Activated naive CD8-positive, alpha-beta T cell treated with anti-CD3 and anti-CD28 coated beads, Interleukin-2, amount 50 U/mL, for 24 hours (primary cell): Measurements from ENCODE around the gene STYXL2.

Experiments
- ATAC-seq: fragments of 150-1000 bp; cut with Tn5 transposase; one replicate; pipeline ENCODE4 v1.10.0; 2021
- DNase-seq: peaks from one replicate; pipeline ENCODE4 v3.0.0; 2021
- H3K27ac Mint-ChIP-seq: one replicate; pipeline ENCODE4 v1.8.0; 2021; ENCODE audit warnings: mild to moderate bottlenecking, mixed read lengths
- H3K27me3 Mint-ChIP-seq: one replicate; pipeline ENCODE4 v1.8.0; 2021; ENCODE audit warnings: mixed read lengths
- H3K36me3 Mint-ChIP-seq: one replicate; pipeline ENCODE4 v1.8.0; 2021; ENCODE audit warnings: low read depth, mixed read lengths
- H3K4me1 Mint-ChIP-seq: one replicate; pipeline ENCODE4 v1.8.0; 2021; ENCODE audit warnings: mixed read lengths
- H3K4me3 Mint-ChIP-seq: one replicate; pipeline ENCODE4 v1.8.0; 2021; ENCODE audit warnings: mild to moderate bottlenecking, moderate library complexity, mixed read lengths
- H3K9me3 Mint-ChIP-seq: one replicate; pipeline ENCODE4 v1.8.0; 2021; ENCODE audit warnings: mixed read lengths

STYXL2 gene

DNA sequence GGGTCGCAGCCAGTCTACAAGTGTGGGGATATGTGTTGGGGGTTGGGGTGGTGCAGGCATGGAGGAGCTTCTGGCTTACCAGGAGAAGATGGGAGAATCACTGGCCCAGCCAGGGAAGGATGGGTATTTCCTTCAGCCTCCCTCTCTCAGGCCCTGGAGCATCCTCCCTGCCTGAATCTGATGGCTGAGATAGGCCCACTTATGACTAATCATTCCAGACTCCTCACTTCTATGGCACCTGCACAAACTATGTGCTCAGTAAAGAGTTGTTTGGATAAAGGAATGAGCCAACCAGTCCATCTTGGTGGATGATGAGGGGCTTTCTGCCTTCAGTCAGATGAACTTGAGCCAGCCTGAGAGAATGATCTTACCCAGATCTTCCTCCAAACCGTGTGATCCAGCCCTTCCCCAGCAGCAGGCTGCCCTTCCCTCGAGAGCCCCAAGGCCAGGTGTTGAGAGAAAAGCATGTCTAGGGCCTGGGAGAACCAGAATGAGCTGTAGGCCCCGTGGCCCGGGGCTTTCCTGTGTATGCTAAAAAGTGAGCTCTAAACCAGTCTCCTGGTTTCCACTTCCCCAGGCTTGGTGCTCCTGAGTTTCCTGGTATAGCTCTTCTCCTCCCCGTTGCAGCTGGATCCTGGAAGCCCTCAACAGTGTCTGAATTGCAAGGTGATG, 5.0 kb upstream of the STYXL2 start:
- Mint-ChIP-seq H3K36me3 (no peaks in the 10 kb centered on the region), H3K4me1 (peaks cover 23% of the 10 kb centered on the region), H3K9me3 (no peaks in the 10 kb centered on the region), H3K27ac (no peak overlapping the region), H3K4me3 (no peak overlapping the region), H3K27me3 (no peaks in the 10 kb centered on the region)
- ATAC-seq (no peak), DNase-seq (no peak)

- Mint-ChIP-seq H3K4me1 (peaks cover 23% of the 10 kb centered on the region), H3K27me3 (no peaks in the 10 kb centered on the region), H3K36me3 (no peaks in the 10 kb centered on the region), H3K27ac (peak overlapping the region; percentile 59), H3K4me3 (no peak overlapping the region), H3K9me3 (no peaks in the 10 kb centered on the region)
- ATAC-seq (no peak), DNase-seq (no peak)
These were observed 3.9 kb upstream of the STYXL2 start for GRCh38 chr1:167089939-167090313.

- no peaks in the 10 kb centered on the region for H3K27me3 Mint-ChIP-seq
- no peaks in the 10 kb centered on the region for H3K36me3 Mint-ChIP-seq
- peaks cover 28% of the 10 kb centered on the region for H3K4me1 Mint-ChIP-seq
- ATAC-seq = peak; percentile 72
- H3K4me3 Mint-ChIP-seq = no peak within 1 kb of the TSS
- no peak for DNase-seq
- no peaks in the 10 kb centered on the region for H3K9me3 Mint-ChIP-seq
- H3K27ac Mint-ChIP-seq = peak within 1 kb of the TSS; percentile 59
These were observed 3.4 kb upstream of the STYXL2 start, which contains the start of gene GPA33 for GRCh38 chr1:167090314-167090942. Gene GPA33 (minus strand): TSS chr1:167090377. CDS start chr1:167090287, 90 bp downstream.

DNA sequence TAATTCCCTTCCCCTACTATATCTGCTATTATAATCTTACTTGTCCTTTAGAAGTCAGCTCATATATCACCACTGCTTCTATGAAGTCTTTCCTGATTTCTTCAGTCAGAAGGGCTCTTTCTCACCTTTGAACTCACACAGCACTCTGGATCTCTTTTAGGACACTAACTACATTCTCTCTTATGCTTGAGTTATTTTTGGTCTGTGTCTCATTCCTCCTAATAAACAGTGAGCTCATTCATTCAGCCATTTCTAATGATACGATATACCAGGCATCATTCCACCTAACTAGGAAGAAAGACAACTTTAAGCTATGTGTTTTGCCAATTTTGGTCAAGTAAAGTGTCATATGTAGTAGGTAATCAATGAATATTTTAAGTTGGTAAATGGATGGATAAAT, 1.2 kb upstream of the STYXL2 start:
- Mint-ChIP-seq H3K4me3 (no peak overlapping the region), H3K9me3 (no peaks in the 10 kb centered on the region), H3K4me1 (peaks cover 32% of the 10 kb centered on the region), H3K36me3 (no peaks in the 10 kb centered on the region), H3K27ac (no peak overlapping the region), H3K27me3 (no peaks in the 10 kb centered on the region)
- no peak for ATAC-seq
- no peak for DNase-seq

DNA sequence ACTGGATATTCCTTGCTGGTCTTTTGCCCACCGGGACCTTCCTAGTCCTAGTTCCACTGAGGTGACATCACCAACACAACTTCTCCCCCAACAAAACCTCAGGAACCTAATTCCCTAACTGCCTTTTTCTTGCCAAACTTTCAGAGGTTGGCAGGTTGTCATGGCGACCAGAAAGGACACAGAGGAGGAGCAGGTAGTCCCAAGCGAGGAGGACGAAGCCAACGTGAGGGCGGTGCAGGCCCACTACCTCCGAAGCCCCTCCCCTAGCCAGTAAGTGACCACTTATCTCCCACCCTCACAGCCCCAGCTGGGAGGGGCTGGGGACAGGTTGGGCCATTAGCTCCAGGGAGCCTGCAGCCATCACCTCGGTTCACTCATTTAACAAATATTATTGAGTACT, 815 bp downstream of the STYXL2 start:
- no peak overlapping the region for H3K27ac Mint-ChIP-seq
- no peak for ATAC-seq
- no peaks in the 10 kb centered on the region for H3K36me3 Mint-ChIP-seq

GRCh38 chr1:167095368-167095767, 1.5 kb downstream of the STYXL2 start:
- peaks cover 19% of the 10 kb centered on the region for H3K4me1 Mint-ChIP-seq
- no peaks in the 10 kb centered on the region for H3K9me3 Mint-ChIP-seq
- no peaks in the 10 kb centered on the region for H3K36me3 Mint-ChIP-seq
- no peaks in the 10 kb centered on the region for H3K27me3 Mint-ChIP-seq
- H3K27ac Mint-ChIP-seq = no peak overlapping the region
- no peak overlapping the region for H3K4me3 Mint-ChIP-seq
- DNase-seq (no peak), ATAC-seq (no peak)

More for the DNA sequence above, 815 bp downstream of the STYXL2 start:
- Mint-ChIP-seq H3K4me1 (peaks cover 26% of the 10 kb centered on the region), H3K27me3 (no peaks in the 10 kb centered on the region), H3K4me3 (no peak overlapping the region), H3K9me3 (no peaks in the 10 kb centered on the region)
- no peak for DNase-seq

DNA sequence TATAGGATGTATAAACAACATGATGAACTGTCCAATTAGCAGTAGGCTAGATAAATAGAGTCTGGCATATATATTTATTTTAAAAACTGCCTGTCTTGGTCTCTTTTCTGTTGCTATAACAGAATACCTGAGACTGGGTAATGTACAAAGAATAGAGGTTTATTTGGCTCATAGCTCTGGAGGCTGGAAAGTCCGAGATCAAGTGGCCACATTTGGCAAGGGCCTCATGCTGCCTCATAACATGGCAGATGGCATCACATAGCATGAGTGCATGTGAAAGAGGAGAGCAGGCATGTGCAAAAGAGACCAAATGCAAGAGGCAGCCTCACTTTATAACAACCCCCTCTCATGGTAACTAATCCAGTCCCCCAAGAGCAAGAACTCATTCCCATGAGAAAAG, 6.0 kb downstream of the STYXL2 start:
- H3K36me3 Mint-ChIP-seq = no peaks in the 10 kb centered on the region
- no peak overlapping the region for H3K27ac Mint-ChIP-seq
- H3K4me1 Mint-ChIP-seq = peaks cover 33% of the 10 kb centered on the region
- no peaks in the 10 kb centered on the region for H3K9me3 Mint-ChIP-seq
- H3K4me3 Mint-ChIP-seq = no peak overlapping the region
- ATAC-seq = no peak
- no peaks in the 10 kb centered on the region for H3K27me3 Mint-ChIP-seq
- DNase-seq = no peak

DNA sequence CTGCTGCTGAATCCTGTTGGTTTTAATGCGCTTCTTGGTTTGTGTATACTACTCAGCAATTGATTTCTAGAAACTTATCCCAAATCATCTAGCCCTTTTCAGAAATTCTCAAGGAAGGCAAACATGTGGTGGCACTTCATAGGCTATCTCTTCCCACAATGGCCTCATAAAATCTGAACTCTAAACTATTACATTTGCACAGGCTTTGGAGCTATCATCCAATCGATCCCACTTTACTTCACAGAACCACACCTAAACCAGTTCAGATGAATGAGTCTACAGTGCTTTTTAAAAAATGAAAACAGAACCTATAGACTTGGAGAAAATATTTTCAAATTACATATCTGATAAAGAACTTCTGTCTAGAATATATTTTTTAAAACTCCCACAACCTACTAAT, 6.9 kb downstream of the STYXL2 start:
- H3K4me1 Mint-ChIP-seq = peaks cover 34% of the 10 kb centered on the region
- H3K27ac Mint-ChIP-seq = no peak overlapping the region
- no peaks in the 10 kb centered on the region for H3K36me3 Mint-ChIP-seq
- H3K27me3 Mint-ChIP-seq = no peaks in the 10 kb centered on the region
- no peak overlapping the region for H3K4me3 Mint-ChIP-seq
- ATAC-seq (no peak), DNase-seq (no peak)
- H3K9me3 Mint-ChIP-seq = no peaks in the 10 kb centered on the region

DNA sequence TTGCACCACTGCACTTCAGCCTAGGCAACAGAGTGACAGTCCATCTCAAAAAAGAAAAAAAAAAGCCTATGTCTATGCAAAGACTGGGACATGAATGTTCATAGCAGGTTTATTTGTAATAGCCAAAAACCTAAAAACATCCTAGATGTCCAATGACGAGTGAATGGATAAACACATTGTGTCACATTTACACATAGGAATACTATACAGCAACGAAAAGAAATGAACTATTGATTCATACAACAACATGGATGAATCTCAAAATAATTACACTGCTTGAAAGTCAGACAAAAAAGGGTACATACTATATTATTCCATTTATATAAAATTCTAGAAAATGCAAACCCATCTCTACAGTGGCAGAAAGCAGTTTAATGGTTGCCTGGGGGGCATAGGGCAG, 7.9 kb downstream of the STYXL2 start:
- peaks cover 37% of the 10 kb centered on the region for H3K4me1 Mint-ChIP-seq
- H3K36me3 Mint-ChIP-seq = no peaks in the 10 kb centered on the region
- DNase-seq (no peak), ATAC-seq (no peak)
- H3K4me3 Mint-ChIP-seq = no peak overlapping the region
- no peaks in the 10 kb centered on the region for H3K9me3 Mint-ChIP-seq
- H3K27me3 Mint-ChIP-seq = no peaks in the 10 kb centered on the region
- H3K27ac Mint-ChIP-seq = no peak overlapping the region

GRCh38 chr1:167102906-167103573, 9.2 kb downstream of the STYXL2 start:
- Mint-ChIP-seq H3K36me3 (no peaks in the 10 kb centered on the region), H3K27me3 (no peaks in the 10 kb centered on the region), H3K9me3 (no peaks in the 10 kb centered on the region), H3K4me3 (no peak overlapping the region), H3K27ac (no peak overlapping the region), H3K4me1 (peaks cover 37% of the 10 kb centered on the region)
- no peak for DNase-seq
- no peak for ATAC-seq

DNA sequence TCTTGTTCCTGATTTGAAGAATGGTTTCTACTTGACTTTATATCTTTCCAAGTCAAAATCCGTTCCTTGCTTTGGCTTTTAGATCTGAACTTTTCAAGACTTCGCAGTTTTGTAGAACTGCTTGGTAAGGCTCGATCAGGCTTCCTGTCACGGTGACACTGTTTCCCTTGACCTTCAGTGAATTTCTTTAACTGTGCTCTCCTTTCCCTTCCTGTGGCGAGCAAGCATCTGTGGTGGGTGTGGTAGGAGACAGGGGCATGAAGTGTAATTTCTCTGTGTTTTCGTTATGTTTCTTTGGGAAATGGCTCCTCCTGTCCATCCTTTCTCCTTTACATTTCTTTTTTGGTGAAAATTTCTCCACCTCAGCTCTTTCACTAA, 10.4 kb downstream of the STYXL2 start:
- no peaks in the 10 kb centered on the region for H3K9me3 Mint-ChIP-seq
- H3K4me3 Mint-ChIP-seq = peak overlapping the region; percentile 47
- peaks cover 46% of the 10 kb centered on the region for H3K4me1 Mint-ChIP-seq
- DNase-seq = no peak
- peak overlapping the region; percentile 81 for H3K27ac Mint-ChIP-seq
- H3K27me3 Mint-ChIP-seq = no peaks in the 10 kb centered on the region
- no peaks in the 10 kb centered on the region for H3K36me3 Mint-ChIP-seq
- peak; percentile 53 for ATAC-seq

- ATAC-seq (no peak), DNase-seq (no peak)
- Mint-ChIP-seq H3K27me3 (no peaks in the 10 kb centered on the region), H3K4me1 (peaks cover 58% of the 10 kb centered on the region), H3K4me3 (peak overlapping the region; percentile 1), H3K36me3 (no peaks in the 10 kb centered on the region), H3K27ac (no peak overlapping the region), H3K9me3 (no peaks in the 10 kb centered on the region)
These were observed 11.6 kb downstream of the STYXL2 start for GRCh38 chr1:167105271-167106118.

DNA sequence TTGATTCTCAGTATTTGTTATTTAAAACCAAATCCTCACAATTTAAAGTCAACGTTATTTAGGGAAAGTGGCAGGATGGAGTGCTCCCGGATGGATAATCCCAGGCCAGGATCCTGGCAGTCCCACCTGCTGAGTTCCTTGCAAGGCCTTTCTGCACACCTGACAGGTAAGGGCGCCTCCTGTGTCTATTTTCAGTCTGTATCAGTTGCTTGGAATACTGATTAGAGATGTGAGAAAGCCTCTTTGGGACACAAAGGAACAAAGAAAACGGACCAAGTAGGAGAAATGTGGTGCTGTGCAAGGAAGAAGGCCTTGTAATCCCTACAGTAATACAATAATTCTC, 12.2 kb downstream of the STYXL2 start:
- ATAC-seq (no peak), DNase-seq (no peak)
- Mint-ChIP-seq H3K9me3 (no peaks in the 10 kb centered on the region), H3K27me3 (peaks cover 2% of the 10 kb centered on the region), H3K36me3 (no peaks in the 10 kb centered on the region), H3K4me3 (no peak overlapping the region), H3K27ac (no peak overlapping the region), H3K4me1 (peaks cover 64% of the 10 kb centered on the region)

- no peaks in the 10 kb centered on the region for H3K36me3 Mint-ChIP-seq
- no peaks in the 10 kb centered on the region for H3K9me3 Mint-ChIP-seq
- no peak for DNase-seq
- peaks cover 2% of the 10 kb centered on the region for H3K27me3 Mint-ChIP-seq
- H3K4me3 Mint-ChIP-seq = no peak overlapping the region
- ATAC-seq = no peak
- peaks cover 65% of the 10 kb centered on the region for H3K4me1 Mint-ChIP-seq
- no peak overlapping the region for H3K27ac Mint-ChIP-seq
These were observed 13.6 kb downstream of the STYXL2 start for GRCh38 chr1:167107456-167107855.
